GM19455 (cell line): ENCODE data around the gene RYK.
"Not testable (repeated sequence)": the region's sequence is repeated elsewhere in the genome, so short reads cannot be mapped to it uniquely, and the experiment has no call there.

Experiments used
- ATAC-seq: cut with Tn5 transposase; IDR thresholded peaks from one replicate; pipeline ENCODE4 v1.9.1; 2021; ENCODE audit not compliant: unreplicated experiment

RYK gene

GRCh38 chr3:134250717-134251220 is at the start of gene RYK:
TSS of gene RYK (minus strand) at chr3:134250859. CDS start at chr3:134250654, 205 bp downstream.
- ATAC-seq, result peak; percentile 83

DNA sequence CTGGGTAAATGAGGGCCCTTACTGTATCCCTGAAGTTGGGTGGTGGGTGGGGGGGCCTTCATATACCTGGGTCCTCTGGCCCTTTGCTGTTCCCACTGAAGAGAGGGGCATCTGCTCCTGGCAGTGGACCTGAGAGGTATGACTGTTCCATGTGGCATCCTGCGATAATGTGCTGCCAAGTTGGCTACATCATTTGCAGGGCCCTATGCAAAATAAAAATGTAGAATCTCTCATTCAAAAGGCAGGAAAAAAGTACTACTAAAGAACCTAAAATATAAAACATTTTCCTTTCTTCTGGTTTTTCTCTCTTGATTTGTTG is 49.2 kb upstream of the RYK start:
- ATAC-seq, result no peak

GRCh38 chr3:134299185-134299887 is 48.7 kb upstream of the RYK start:
- ATAC-seq, result no peak

GRCh38 chr3:134298249-134298648 is 47.6 kb upstream of the RYK start:
- no peak for ATAC-seq

- no peak for ATAC-seq
These were observed 46.0 kb upstream of the RYK start for GRCh38 chr3:134296616-134297015.

DNA sequence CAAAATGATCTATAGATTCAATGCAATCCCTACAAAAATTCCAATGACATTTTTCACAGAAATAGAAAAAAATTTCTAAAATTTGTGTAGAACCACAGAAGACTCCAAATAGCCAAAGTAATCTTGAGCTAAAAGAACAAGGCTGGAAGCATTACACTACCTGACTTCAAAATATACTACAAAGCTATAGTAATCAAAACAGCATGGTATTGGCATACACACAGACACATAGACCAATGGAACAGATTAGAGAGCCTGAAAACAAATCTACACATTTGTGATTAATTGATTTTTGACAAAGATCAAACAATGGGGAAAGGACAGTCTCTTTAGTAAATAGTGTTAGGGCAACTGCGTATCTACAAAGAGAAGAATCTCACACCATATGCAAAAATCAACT is 45.3 kb upstream of the RYK start:
- no peak for ATAC-seq

GRCh38 chr3:134294302-134295280 is 43.9 kb upstream of the RYK start:
- ATAC-seq, result peak; percentile 98

- ATAC-seq, result no peak
These were observed 40.9 kb upstream of the RYK start for GRCh38 chr3:134291319-134292254.

DNA sequence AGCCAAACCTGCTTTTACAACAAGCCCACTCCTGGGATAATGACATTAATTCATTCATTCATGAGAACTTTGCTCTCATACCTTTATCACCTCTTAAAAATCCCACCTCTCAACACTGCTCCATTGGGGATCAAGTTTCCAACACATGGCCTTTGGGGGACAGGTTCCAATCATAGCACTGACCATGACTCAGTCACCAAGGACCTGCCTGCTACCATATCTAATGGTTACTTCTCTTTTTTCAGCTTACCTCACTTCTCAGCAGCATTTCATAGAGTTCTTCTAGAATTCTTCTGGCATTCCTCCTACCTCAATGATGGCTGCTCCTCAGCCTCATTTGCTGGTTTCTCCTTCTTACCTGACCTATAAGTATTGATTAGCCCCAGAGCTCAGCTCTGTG is 36.9 kb upstream of the RYK start:
- ATAC-seq, result no peak

- ATAC-seq, result no peak
These were observed 33.8 kb upstream of the RYK start for GRCh38 chr3:134284438-134284837.

DNA sequence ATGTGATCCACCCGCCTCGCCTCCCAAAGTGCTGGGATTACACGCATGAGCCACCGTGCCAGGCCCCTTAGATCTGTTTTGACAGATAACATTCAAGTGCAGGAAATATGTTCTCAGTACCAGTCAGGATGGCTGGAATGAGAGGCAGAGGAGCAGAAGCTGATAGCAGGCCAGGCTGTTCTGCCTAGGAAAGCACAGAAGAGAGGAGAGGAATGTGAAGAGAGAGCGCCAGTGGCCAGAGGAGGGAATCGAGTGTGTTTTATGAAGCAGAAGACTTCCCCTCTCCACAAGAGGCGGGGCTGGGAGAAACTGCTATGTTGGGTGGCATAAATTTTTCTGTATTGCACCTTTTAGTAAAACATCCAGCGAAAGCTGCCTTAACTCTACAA is 32.0 kb upstream of the RYK start:
- ATAC-seq, result no peak

- no peak for ATAC-seq
These were observed 31.4 kb upstream of the RYK start for GRCh38 chr3:134281912-134282658.

GRCh38 chr3:134279466-134279865 is 28.8 kb upstream of the RYK start:
- ATAC-seq, result no peak

DNA sequence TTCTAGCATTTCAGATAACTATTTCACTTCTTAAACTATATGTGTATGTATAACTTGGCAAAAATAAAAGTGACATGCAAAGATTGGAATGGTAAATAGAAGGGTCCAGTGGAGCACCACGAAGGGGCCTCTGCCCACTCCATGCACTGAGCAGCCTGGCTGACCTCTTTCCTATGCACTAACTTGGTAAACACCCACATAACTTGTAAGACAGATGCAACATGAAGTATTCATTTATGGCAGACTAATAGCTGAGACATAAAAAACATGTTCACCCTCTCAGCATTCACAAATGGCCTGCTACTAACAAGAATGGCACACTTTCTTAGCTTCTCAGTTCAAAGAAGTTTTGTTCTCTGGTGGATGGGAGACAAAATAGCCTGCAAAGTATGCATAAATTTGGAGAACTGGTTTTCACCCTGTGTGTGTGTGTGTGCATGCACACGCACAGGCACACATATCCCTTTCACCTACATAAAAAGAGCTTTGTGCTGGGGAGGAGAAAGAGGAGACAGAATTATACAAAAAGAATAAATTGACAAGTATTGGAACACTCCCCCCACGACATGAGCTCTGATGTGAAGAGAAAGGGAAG is 26.5 kb upstream of the RYK start:
- no peak for ATAC-seq

DNA sequence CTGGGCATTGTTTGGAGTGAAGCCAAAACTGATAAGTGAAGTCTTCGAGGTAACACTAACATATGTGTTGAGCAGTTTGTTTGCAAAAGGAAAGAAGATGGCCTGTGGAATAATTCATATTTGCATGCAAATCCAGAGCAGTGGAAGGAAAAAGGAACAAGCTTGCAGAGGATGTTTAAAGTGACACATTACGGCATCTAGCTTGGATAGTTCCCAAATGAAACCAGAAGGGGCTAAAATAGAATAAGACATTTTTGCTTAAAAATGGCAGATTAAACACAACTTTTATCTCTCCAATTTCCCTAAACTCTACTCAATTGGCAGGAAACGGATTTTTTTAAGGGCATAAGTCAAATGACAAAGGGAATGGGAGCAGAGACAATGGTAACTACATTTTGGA is 25.4 kb upstream of the RYK start:
- no peak for ATAC-seq

DNA sequence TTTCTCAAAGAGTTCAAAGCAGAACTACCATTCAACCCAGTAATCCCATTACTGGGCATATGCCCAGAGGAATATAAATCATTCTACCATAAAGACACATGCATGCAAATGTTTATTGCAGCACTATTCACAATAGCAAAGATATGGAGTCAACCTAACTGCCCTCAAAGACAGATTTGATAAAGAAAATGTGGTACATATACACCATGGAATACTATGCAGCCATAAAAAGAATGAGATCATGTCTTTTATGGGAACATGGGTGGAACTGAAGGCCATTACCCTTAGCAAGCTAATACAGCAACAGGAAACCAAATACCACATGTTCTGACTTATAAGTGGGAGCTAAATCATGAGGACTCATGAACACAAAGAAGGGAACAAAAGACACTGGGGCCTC is 24.5 kb upstream of the RYK start:
- not testable (repeated sequence) for ATAC-seq

- no peak for ATAC-seq
These were observed 23.9 kb upstream of the RYK start for GRCh38 chr3:134274571-134274970.

- no peak for ATAC-seq
These were observed 17.3 kb upstream of the RYK start for GRCh38 chr3:134267996-134268395.

DNA sequence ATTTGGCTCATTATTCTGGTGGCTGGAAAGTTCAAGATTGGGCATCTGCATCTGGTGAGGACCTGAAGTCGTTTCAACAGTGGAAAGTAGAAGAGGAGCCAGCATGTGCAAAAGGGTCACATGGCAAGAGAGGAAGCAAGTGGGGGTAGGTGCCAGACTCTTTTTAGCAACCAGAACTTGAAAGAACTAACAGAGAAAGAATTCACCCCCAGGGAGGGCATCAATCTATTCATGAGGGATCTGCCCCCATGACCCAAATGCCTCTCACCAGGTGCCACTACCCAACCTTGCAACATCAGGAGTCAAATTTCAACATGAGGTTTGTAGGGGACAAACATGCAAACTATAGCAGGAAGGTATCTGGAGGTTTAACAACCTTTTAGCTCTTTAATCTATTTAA is 10.3 kb upstream of the RYK start:
- ATAC-seq, result no peak

- no peak for ATAC-seq
These were observed 8.2 kb upstream of the RYK start for GRCh38 chr3:134258761-134259347.
